Panc1 (cell line): ENCODE measurements around the gene CLMN.

Experiments
- CTCF ChIP-seq: fragments of 450-650 bp; IDR thresholded peaks from 2 replicates; pipeline ENCODE4 v1.5.1; 2017; ENCODE audit warnings: mild to moderate bottlenecking
- SIN3A ChIP-seq: IDR thresholded peaks from 2 replicates; pipeline ENCODE4 v1.6.1; 2012; ENCODE audit warnings: low read depth, mild to moderate bottlenecking, low read length, moderate library complexity, borderline replicate concordance; ENCODE audit not compliant: insufficient read depth

- TF ChIP-seq CTCF (no peak), SIN3A (no peak)
Measured at GRCh38 chr14:95185033-95185766, 134.5 kb downstream of the CLMN start.
